ENCODE measurements around the gene TMEM267.

- TF ChIP-seq CTCF (IDR thresholded peaks at IDR 0.05; ENCODE audit: borderline replicate concordance, extremely low read depth, low read length, poor library complexity, severe bottlenecking), result no peak
- no peak for TF ChIP-seq EZH2 (IDR thresholded peaks at IDR 0.05; ENCODE audit: borderline replicate concordance, low read depth, low read length, severe bottlenecking)
Measured at GRCh38 chr5:43515678-43516048, 32.0 kb upstream of the TMEM267 start.

All from DND-41 (cell line).